ENCODE results near the gene TSPAN15. TPM values are rescaled to one million over a fixed set of nuclear protein-coding genes. Genes with fewer than 3 reads are reported as not detected.

TSPAN15 gene
- total and polyA plus RNA-seq, 3 donors from 2014 or later = 29.7 to 37.5 (median 35.3) TPM

- Histone ChIP-seq H3K27ac (peak overlapping the region in 1 of 2 donors; percentile 16), H3K4me1 (peaks cover 8% of the 10 kb centered on the region), H3K9me3 (no peaks in the 10 kb centered on the region), H3K4me3 (no peak overlapping the region), H3K36me3 (ENCODE audit: low read depth, missing control alignments) (no peaks in the 10 kb centered on the region), H3K27me3 (no peaks in the 10 kb centered on the region)
- WGBS, 2 donors = 68 to 70% methylated on average over 4 of the region's 4 CpGs
- intact Hi-C loops (cut with DNase I; ENCODE audit: low total_unique reads) = no loop called here
- TF ChIP-seq CTCF (IDR thresholded peaks at IDR 0.05) (no peak), POLR2A (IDR thresholded peaks at IDR 0.05) (no peak)
- no peak for DNase-seq
Observed at GRCh38 chr10:69405221-69405620, 46.0 kb upstream of the TSPAN15 start.

- no peak for DNase-seq
- peak overlapping the region in 1 of 2 donors; percentile 64 for H3K27ac ChIP-seq
- no peaks in the 10 kb centered on the region for H3K27me3 ChIP-seq
- no peaks in the 10 kb centered on the region for H3K36me3 ChIP-seq (ENCODE audit: low read depth, missing control alignments)
- TF ChIP-seq CTCF (IDR thresholded peaks at IDR 0.05) (no peak), POLR2A (IDR thresholded peaks at IDR 0.05) (no peak)
- intact Hi-C loops (cut with DNase I; ENCODE audit: low total_unique reads) = no loop called here
- H3K4me3 ChIP-seq = no peak overlapping the region
- peaks cover 8% of the 10 kb centered on the region for H3K4me1 ChIP-seq
- WGBS, 2 donors = 43 to 52% methylated on average over 5 of the region's 5 CpGs
- H3K9me3 ChIP-seq = no peaks in the 10 kb centered on the region
Observed at GRCh38 chr10:69406302-69406811, 44.9 kb upstream of the TSPAN15 start.

- peak overlapping the region in 1 of 2 donors; percentile 64 for H3K27ac ChIP-seq
- intact Hi-C loops (cut with DNase I; ENCODE audit: low total_unique reads) = no loop called here
Observed at GRCh38 chr10:69406816-69407580, 44.3 kb upstream of the TSPAN15 start.

GRCh38 chr10:69407621-69408301 lies 43.5 kb upstream of the TSPAN15 start:
- no peaks in the 10 kb centered on the region for H3K9me3 ChIP-seq
- H3K36me3 ChIP-seq (ENCODE audit: low read depth, missing control alignments) = no peaks in the 10 kb centered on the region
- H3K4me3 ChIP-seq = peak overlapping the region in 1 of 2 donors; percentile 53
- WGBS, 2 donors = 71 to 73% methylated on average over 7 to 14 of the region's 14 CpGs
- H3K27me3 ChIP-seq = no peaks in the 10 kb centered on the region
- no peak for DNase-seq
- H3K4me1 ChIP-seq = peaks cover 8% of the 10 kb centered on the region
- TF ChIP-seq CTCF (IDR thresholded peaks at IDR 0.05) (no peak), POLR2A (IDR thresholded peaks at IDR 0.05) (no peak)
- H3K27ac ChIP-seq = peak overlapping the region in 1 of 2 donors; percentile 82
- intact Hi-C loops (cut with DNase I; ENCODE audit: low total_unique reads) = no loop called here

More at GRCh38 chr10:69406816-69407580, 44.3 kb upstream of the TSPAN15 start:
- WGBS, 2 donors = 73 to 75% methylated on average over 6 of the region's 6 CpGs
- H3K4me3 ChIP-seq = no peak overlapping the region
- H3K9me3 ChIP-seq = no peaks in the 10 kb centered on the region
- TF ChIP-seq POLR2A (IDR thresholded peaks at IDR 0.05) (no peak), CTCF (IDR thresholded peaks at IDR 0.05) (no peak)
- H3K4me1 ChIP-seq = peaks cover 8% of the 10 kb centered on the region
- no peaks in the 10 kb centered on the region for H3K36me3 ChIP-seq (ENCODE audit: low read depth, missing control alignments)
- no peak for DNase-seq
- H3K27me3 ChIP-seq = no peaks in the 10 kb centered on the region

All from testis (tissue), 3 donors.